ENCODE measurements around the gene AHCYL2. TPM values are rescaled to one million over a fixed set of nuclear protein-coding genes. Genes with fewer than 3 reads are reported as not detected.

The AHCYL2 gene
- total and polyA plus RNA-seq, 2 donors (not counting 3 experiments of a cell fraction or from before 2014, with no cell fraction given): 10.8 to 13.5 TPM

GRCh38 chr7:129315960-129316359, 91.1 kb downstream of the AHCYL2 start:
- POLR2A ChIA-PET: no interaction called here
- BruUV-seq (replicated peaks): no TSS peak

More at GRCh38 chr7:129315960-129316359, 91.1 kb downstream of the AHCYL2 start:
- no peaks in the 10 kb centered on the region for H4K20me1 ChIP-seq (replicated peaks; ENCODE audit: control insufficient read depth, extremely low read depth, insufficient read depth, low read length)
- dilution Hi-C loops (cut with MboI; ENCODE audit: extremely low pct_ligation_motif_present, low sequenced_read_pairs): no loop called here
- DNase-seq (ENCODE audit: low read depth, low spot score): no peak
- intact Hi-C loops (cut with micrococcal nuclease): no loop called here
- no peaks in the 10 kb centered on the region for H3K9me1 ChIP-seq (replicated peaks; ENCODE audit: control insufficient read depth, extremely low read depth, insufficient read depth, low read length)
- H3K9ac ChIP-seq (replicated peaks; ENCODE audit: extremely low read depth, insufficient read depth, low read length): no peak overlapping the region
- no peaks in the 10 kb centered on the region for H3K27me3 ChIP-seq (ENCODE audit: control insufficient read depth in 2 of 2, insufficient read depth in 2 of 2, low read length in 2 of 2)
- H3K4me3 ChIP-seq (replicated peaks in 1 of 3; ENCODE audit: insufficient read depth in 1 of 3, low read depth in 1 of 3, low read length in 3 of 3): no peak overlapping the region
- H3K79me2 ChIP-seq (ENCODE audit: control insufficient read depth, insufficient read depth, low read length): no peaks in the 10 kb centered on the region
- H3K9me3 ChIP-seq (replicated peaks; ENCODE audit: control insufficient read depth, insufficient read depth, low read length): no peaks in the 10 kb centered on the region
- no peak overlapping the region for H3K4me2 ChIP-seq (ENCODE audit: insufficient read depth, low read length)
- no peaks in the 10 kb centered on the region for H3K4me1 ChIP-seq (ENCODE audit: control insufficient read depth, extremely low read depth, insufficient read depth, low read length)
- no peak for TF ChIP-seq POLR2AphosphoS5 (IDR thresholded peaks at IDR 0.05; ENCODE audit: insufficient read depth, low read depth, low read length)
- no peak for TF ChIP-seq EZH2 (IDR thresholded peaks at IDR 0.05; ENCODE audit: borderline replicate concordance, low read depth, low read length, severe bottlenecking)
- TF ChIP-seq JUN (IDR thresholded peaks at IDR 0.05; ENCODE audit: borderline replicate concordance, insufficient read depth, insufficient read length, low read depth): no peak
- no peak for TF ChIP-seq MYC (IDR thresholded peaks at IDR 0.05; ENCODE audit: low read depth, low read length)
- no peak for TF ChIP-seq POLR2A (IDR thresholded peaks at IDR 0.05; ENCODE audit: low read depth, low read length)
- TF ChIP-seq FOS (IDR thresholded peaks at IDR 0.05; ENCODE audit: borderline replicate concordance, insufficient read depth, low read length): no peak
- TF ChIP-seq GATA2 (IDR thresholded peaks at IDR 0.05; ENCODE audit: insufficient read depth, insufficient read length, low read depth, low read length): no peak
- no peak for TF ChIP-seq CTCF (IDR thresholded peaks at IDR 0.05; ENCODE audit: extremely low read depth in 1 of 2, insufficient read depth in 1 of 2, low read depth in 1 of 2, low read length in 2 of 2)
- TF ChIP-seq MAX (IDR thresholded peaks at IDR 0.05; ENCODE audit: insufficient read depth, insufficient read length): no peak
- H2AFZ ChIP-seq (ENCODE audit: low read depth, low read length): no peak overlapping the region
- H3K36me3 ChIP-seq (ENCODE audit: control insufficient read depth in 2 of 2, extremely low read depth in 1 of 2, insufficient read depth in 2 of 2, low read length in 2 of 2): no peaks in the 10 kb centered on the region
- CTCF ChIA-PET: interaction anchor here (3.2 kb wide), 1 partner anchor 98 kb away, joined by 9 read pairs; no protein-coding TSS in a partner anchor
- FAIRE-seq: no peak
- H3K27ac ChIP-seq (ENCODE audit: insufficient read depth, low read depth, low read length): no peak overlapping the region
